Endothelial cell of umbilical vein (primary cell): ENCODE results near the gene LCLAT1.

Source experiments
- CTCF ChIP-seq, 2 donors: IDR thresholded peaks; 1 replicate in 1 of 2; 2 replicates in 1 of 2; pipeline ENCODE4 v1.5.1; 2011; ENCODE audit warnings: low read length in 2 of 2, mild to moderate bottlenecking in 2 of 2, moderate library complexity in 2 of 2, control low read depth in 1 of 2, inconsistent platforms in 1 of 2, low read depth in 1 of 2; ENCODE audit not compliant: insufficient read depth in 1 of 2; ENCODE audit errors: extremely low read depth in 1 of 2
- EZH2 ChIP-seq: IDR thresholded peaks from 2 replicates; pipeline ENCODE4 v1.6.1; 2012; ENCODE audit warnings: borderline replicate concordance, low read depth, mild to moderate bottlenecking, moderate library complexity, low read length, inconsistent platforms; ENCODE audit not compliant: severe bottlenecking
- FOS ChIP-seq: IDR thresholded peaks from 2 replicates; pipeline ENCODE4 v1.6.1; 2011; ENCODE audit warnings: mild to moderate bottlenecking, low read length, moderate library complexity, borderline replicate concordance; ENCODE audit not compliant: insufficient read depth
- MYC ChIP-seq: IDR thresholded peaks from one replicate; pipeline ENCODE4 v1.6.1; 2011; ENCODE audit warnings: mild to moderate bottlenecking, low read depth, low read length
- POLR2A ChIP-seq: IDR thresholded peaks from 2 replicates; pipeline ENCODE4 v1.6.1; 2012; ENCODE audit warnings: low read depth, mild to moderate bottlenecking, control low read depth, low read length
- POLR2AphosphoS5 ChIP-seq: IDR thresholded peaks from 2 replicates; pipeline ENCODE4 v1.6.1; 2012; ENCODE audit warnings: low read depth, mild to moderate bottlenecking, control low read depth, low read length, moderate library complexity; ENCODE audit not compliant: insufficient read depth
- TF ChIP-seq, protein P1 (sequence below): IDR thresholded peaks from 2 replicates; pipeline ENCODE4 v1.6.1; 2011; ENCODE audit not compliant: insufficient read depth, insufficient read length

DNA sequence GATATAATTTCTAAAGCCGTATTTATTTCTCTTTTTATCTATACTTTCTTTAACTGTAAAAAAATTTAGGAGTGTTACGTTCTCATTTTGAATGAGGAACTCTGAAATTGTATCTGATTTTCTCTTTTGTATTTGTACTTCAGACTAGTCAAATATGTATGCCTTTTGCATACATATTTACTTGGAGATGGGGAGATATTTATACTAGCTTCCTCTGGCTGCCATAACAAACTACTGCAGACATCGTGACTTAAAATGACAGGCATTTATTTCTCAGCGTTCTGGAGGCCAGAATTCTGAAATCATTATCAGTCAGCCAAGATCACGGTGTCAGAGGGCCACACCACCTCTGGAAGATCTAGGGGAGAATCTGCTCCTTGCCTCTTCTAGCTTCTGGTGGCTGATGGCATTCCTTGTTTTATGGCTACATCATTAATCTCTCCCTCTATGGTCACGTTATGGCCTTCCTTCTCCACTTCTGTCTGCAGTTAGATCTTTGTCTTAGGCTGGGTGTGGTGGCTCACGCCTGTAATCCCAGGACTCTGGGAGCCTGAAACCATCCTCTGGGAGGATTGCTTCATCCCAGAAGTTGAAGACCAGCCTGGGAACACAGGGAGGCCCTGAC lies 8.2 kb downstream of the LCLAT1 start:
- no peak for TF ChIP-seq CTCF (IDR thresholded peaks at IDR 0.05; ENCODE audit: extremely low read depth in 1 of 2, insufficient read depth in 1 of 2, low read depth in 1 of 2, low read length in 2 of 2)
- no peak for TF ChIP-seq POLR2A
- no peak for TF ChIP-seq EZH2
- TF ChIP-seq MYC, result no peak
- TF ChIP-seq, protein P1, sequence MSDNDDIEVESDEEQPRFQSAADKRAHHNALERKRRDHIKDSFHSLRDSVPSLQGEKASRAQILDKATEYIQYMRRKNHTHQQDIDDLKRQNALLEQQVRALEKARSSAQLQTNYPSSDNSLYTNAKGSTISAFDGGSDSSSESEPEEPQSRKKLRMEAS, result no peak
- no peak for TF ChIP-seq POLR2AphosphoS5
- no peak for TF ChIP-seq FOS
